SK-N-SH treated with all-trans-retinoic acid at 6 μM for 48 hours (cell line): ENCODE measurements around the gene AKAP7.

Source experiments
- ATAC-seq: fragments of 200-7000 bp; cut with Tn5 transposase; 3 replicates; pipeline ENCODE4 v1.9.1; 2020; ENCODE audit warnings: mild to moderate bottlenecking, moderate library complexity
- ARNTL ChIP-seq: fragments of 450-650 bp; formaldehyde crosslinking; IDR thresholded peaks from 2 replicates; pipeline ENCODE4 v1.5.0; 2020; ENCODE audit warnings: low read depth, mild to moderate bottlenecking, moderate library complexity, borderline replicate concordance
- BACH2 ChIP-seq: fragments of 250-450 bp; sonication (Bioruptor Pico); IDR thresholded peaks from 2 replicates; pipeline ENCODE4 v1.9.0; 2021; ENCODE audit warnings: mild to moderate bottlenecking, borderline replicate concordance
- CREB5 ChIP-seq: fragments of 250-450 bp; sonication (Bioruptor Pico); IDR thresholded peaks from 2 replicates; pipeline ENCODE4 v1.5.1; 2020; ENCODE audit warnings: low read depth, mild to moderate bottlenecking, moderate library complexity
- CSRNP3 ChIP-seq: fragments of 250-450 bp; sonication (Bioruptor Pico); IDR thresholded peaks from 2 replicates; pipeline ENCODE4 v1.5.1; 2021; ENCODE audit warnings: mild to moderate bottlenecking, moderate library complexity
- ESRRG ChIP-seq: fragments of 250-450 bp; sonication (Bioruptor Pico); IDR thresholded peaks from 2 replicates; pipeline ENCODE4 v1.6.1; 2021; ENCODE audit warnings: mild to moderate bottlenecking
- GLIS3 ChIP-seq: fragments of 250-450 bp; sonication (Bioruptor Pico); IDR thresholded peaks from 2 replicates; pipeline ENCODE4 v1.5.0; 2020; ENCODE audit warnings: mild to moderate bottlenecking, moderate library complexity
- ISL1 ChIP-seq: fragments of 250-450 bp; sonication (Bioruptor Pico); IDR thresholded peaks from 2 replicates; pipeline ENCODE4 v2.1.2; 2022; ENCODE audit warnings: mild to moderate bottlenecking, moderate library complexity
- PATZ1 ChIP-seq: fragments of 250-450 bp; sonication (Bioruptor Pico); IDR thresholded peaks from 2 replicates; pipeline ENCODE4 v1.8.0; 2020; ENCODE audit warnings: mild to moderate bottlenecking, moderate library complexity, borderline replicate concordance
- POU6F1 ChIP-seq: fragments of 250-450 bp; sonication (Bioruptor Pico); IDR thresholded peaks from 2 replicates; pipeline ENCODE4 v1.8.0; 2021; ENCODE audit warnings: low read depth, mild to moderate bottlenecking, moderate library complexity, borderline replicate concordance
- PPARA ChIP-seq: fragments of 250-450 bp; sonication (Bioruptor Pico); IDR thresholded peaks from 2 replicates; pipeline ENCODE4 v1.5.0; 2020; ENCODE audit warnings: mild to moderate bottlenecking, borderline replicate concordance
- RARB ChIP-seq: fragments of 250-450 bp; sonication (Bioruptor Pico); IDR thresholded peaks from 2 replicates; pipeline ENCODE4 v1.8.0; 2021; ENCODE audit warnings: mild to moderate bottlenecking, moderate library complexity
- TCF4 ChIP-seq: fragments of 250-450 bp; sonication (Bioruptor Pico); IDR thresholded peaks from 2 replicates; pipeline ENCODE4 v1.8.0; 2021; ENCODE audit warnings: mild to moderate bottlenecking, moderate library complexity, borderline replicate concordance
- TSHZ2 ChIP-seq: fragments of 250-450 bp; sonication (Bioruptor Pico); IDR thresholded peaks from 2 replicates; pipeline ENCODE4 v1.5.0; 2020; ENCODE audit warnings: mild to moderate bottlenecking, moderate library complexity
- ZFP3 ChIP-seq: fragments of 250-450 bp; sonication (Bioruptor Pico); IDR thresholded peaks from 2 replicates; pipeline ENCODE4 v1.5.0; 2020; ENCODE audit warnings: mild to moderate bottlenecking, moderate library complexity
- ZFP30 ChIP-seq: fragments of 450-650 bp; formaldehyde crosslinking; IDR thresholded peaks from 2 replicates; pipeline ENCODE4 v1.5.0; 2022; ENCODE audit warnings: mild to moderate bottlenecking, moderate library complexity
- ZNF565 ChIP-seq: fragments of 450-650 bp; formaldehyde crosslinking; conservative IDR thresholded peaks from 2 replicates; pipeline ENCODE4 v1.5.0; 2020; ENCODE audit warnings: low read depth, mild to moderate bottlenecking, moderate library complexity
- ZNF70 ChIP-seq: fragments of 450-650 bp; formaldehyde crosslinking; IDR thresholded peaks from 2 replicates; pipeline ENCODE4 v1.5.0; 2020; ENCODE audit warnings: mild to moderate bottlenecking, moderate library complexity
- ZNF8 ChIP-seq: fragments of 450-650 bp; formaldehyde crosslinking; IDR thresholded peaks from 2 replicates; pipeline ENCODE4 v1.5.0; 2020; ENCODE audit warnings: mild to moderate bottlenecking, moderate library complexity

Gene AKAP7

GRCh38 chr6:131163886-131164285 lies 28.6 kb downstream of the AKAP7 start (continued):
- no peak for TF ChIP-seq PATZ1 (CRISPR knock-in tag)

- TF ChIP-seq TSHZ2 (CRISPR knock-in tag) (no peak), ZNF70 (CRISPR knock-in tag) (no peak), ARNTL (CRISPR knock-in tag) (no peak), POU6F1 (CRISPR knock-in tag) (no peak), ZNF565 (CRISPR knock-in tag) (no peak), PPARA (CRISPR knock-in tag) (no peak), ZFP30 (CRISPR knock-in tag) (no peak), ZNF8 (CRISPR knock-in tag) (no peak), RARB (CRISPR knock-in tag) (no peak), TCF4 (CRISPR knock-in tag) (no peak), CSRNP3 (CRISPR knock-in tag) (no peak), CREB5 (CRISPR knock-in tag) (no peak), ISL1 (CRISPR knock-in tag) (no peak), ESRRG (no peak)
- no peak for ATAC-seq
Observed at GRCh38 chr6:131164506-131164905, 29.2 kb downstream of the AKAP7 start.

GRCh38 chr6:131167773-131168172 lies 32.5 kb downstream of the AKAP7 start:
- no peak for TF ChIP-seq RARB (CRISPR knock-in tag)
- no peak for TF ChIP-seq BACH2 (CRISPR knock-in tag)
- TF ChIP-seq PATZ1 (CRISPR knock-in tag) = no peak
- no peak for TF ChIP-seq TCF4 (CRISPR knock-in tag)
- ATAC-seq = no peak

- TF ChIP-seq POU6F1 (CRISPR knock-in tag) (no peak), ZFP3 (CRISPR knock-in tag) (no peak), ISL1 (CRISPR knock-in tag) (no peak), CSRNP3 (CRISPR knock-in tag) (no peak), ZNF565 (CRISPR knock-in tag) (no peak), GLIS3 (CRISPR knock-in tag) (no peak), ZFP30 (CRISPR knock-in tag) (no peak)
- no peak for ATAC-seq
Observed at GRCh38 chr6:131169613-131170012, 34.3 kb downstream of the AKAP7 start.
